GM19395 (cell line): ENCODE data around the gene AFAP1.

ENCODE experiments used
- ATAC-seq: cut with Tn5 transposase; IDR thresholded peaks from one replicate; pipeline ENCODE4 v1.9.1; 2021; ENCODE audit warnings: mild to moderate bottlenecking, moderate library complexity; ENCODE audit not compliant: unreplicated experiment

AFAP1 gene, protein sequence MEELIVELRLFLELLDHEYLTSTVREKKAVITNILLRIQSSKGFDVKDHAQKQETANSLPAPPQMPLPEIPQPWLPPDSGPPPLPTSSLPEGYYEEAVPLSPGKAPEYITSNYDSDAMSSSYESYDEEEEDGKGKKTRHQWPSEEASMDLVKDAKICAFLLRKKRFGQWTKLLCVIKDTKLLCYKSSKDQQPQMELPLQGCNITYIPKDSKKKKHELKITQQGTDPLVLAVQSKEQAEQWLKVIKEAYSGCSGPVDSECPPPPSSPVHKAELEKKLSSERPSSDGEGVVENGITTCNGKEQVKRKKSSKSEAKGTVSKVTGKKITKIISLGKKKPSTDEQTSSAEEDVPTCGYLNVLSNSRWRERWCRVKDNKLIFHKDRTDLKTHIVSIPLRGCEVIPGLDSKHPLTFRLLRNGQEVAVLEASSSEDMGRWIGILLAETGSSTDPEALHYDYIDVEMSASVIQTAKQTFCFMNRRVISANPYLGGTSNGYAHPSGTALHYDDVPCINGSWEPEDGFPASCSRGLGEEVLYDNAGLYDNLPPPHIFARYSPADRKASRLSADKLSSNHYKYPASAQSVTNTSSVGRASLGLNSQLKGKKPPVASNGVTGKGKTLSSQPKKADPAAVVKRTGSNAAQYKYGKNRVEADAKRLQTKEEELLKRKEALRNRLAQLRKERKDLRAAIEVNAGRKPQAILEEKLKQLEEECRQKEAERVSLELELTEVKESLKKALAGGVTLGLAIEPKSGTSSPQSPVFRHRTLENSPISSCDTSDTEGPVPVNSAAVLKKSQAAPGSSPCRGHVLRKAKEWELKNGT

DNA sequence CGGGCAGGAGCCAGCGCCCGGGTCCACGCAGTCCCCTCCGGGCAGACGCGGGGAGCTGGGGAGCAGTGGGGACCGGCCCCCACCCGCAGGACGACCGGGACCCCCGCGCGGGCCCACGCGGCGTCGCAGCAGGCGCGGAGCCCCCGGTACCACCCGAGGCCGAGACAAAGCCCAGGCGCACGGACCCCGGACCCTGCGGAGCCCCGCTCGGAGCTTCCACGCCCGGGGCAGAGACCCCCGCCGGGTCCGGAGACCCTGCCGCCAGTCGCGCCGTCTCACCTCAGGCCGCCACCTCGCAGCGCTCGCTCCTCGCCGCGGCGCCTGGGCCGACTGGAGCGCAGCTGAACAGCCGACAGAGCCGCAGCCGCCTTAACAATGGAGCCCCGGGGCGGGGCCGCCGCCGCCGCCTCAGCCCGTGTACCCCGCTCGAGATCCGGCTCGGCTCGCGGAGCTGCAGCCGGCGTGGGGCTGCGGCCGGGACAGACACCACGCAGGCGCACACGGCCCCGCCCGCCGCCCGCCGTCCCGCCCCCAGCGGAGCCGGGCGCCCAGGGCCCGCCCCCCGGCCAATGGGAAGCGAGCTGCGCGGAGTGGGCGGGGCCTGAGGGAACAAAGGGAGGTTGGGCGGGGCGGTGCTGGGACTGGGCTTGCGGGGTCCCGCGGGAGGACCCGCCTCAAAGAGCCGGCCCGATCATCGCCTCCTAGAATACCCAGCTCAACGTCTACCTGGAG is at the start of gene AFAP1:
Gene AFAP1 (minus strand): TSS at position 485 of the 732 bp plus-strand sequence. CDS start 67,783 bp downstream, outside the sequence.
- ATAC-seq: peak; percentile 86

DNA sequence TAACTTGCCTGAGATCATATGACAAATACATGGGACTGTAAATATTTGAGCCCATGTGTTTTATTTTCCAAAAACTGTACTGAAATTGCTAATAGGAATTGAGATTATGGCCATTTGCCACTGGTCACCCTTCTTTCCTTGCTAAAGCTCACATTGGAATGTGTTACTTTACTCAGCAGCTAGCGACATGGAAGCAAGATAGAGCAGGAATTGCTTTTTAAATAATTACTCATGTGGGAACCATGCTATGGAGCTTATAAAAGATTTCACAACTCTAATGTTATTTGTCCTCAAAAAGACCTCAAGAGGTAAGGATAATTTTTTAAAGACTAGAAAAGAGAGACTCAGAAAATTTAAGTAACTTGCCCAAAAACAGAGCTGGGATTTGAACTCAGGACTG is 48.8 kb upstream of the AFAP1 start:
- no peak for ATAC-seq

DNA sequence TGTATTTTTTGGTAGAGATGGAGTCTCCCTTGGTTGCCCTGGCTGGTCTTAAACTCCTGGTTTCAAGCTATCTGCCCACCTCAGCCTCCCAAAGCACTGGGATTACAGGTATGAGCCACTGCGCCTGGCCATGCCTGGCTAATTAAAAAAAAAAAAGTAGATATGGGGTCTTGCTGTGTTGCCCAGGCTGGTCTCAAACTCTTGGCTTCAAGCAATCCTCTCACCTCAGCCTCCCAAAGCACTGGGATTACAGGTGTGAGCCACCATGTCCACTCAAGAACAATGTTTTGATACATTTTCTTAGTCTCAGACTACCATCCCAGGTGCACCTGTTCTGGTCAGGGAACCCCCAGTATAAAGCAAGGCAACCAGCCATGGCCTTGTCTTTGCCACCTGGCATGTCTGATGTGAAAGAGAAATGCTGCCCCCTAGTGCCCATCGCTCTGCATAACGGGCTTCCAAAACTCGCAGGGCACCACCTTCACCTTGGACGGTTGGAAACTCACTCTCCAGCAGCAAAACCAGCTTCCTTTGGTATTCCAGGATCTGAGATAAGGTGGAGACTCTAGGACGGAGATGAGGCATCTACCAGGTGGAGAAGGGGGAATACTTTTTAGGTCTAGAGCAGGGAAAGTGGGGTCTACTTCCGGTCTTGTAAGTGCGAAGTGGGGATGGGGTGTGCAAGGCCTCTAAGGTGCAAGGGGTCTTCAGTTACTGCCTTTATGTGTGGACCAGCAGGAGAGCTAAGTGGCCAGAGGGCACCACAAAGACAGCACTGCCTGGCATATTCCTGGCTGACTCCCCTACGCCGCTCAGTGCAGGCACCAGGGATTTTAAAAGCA is 47.7 kb upstream of the AFAP1 start:
- ATAC-seq: peak; percentile 84

DNA sequence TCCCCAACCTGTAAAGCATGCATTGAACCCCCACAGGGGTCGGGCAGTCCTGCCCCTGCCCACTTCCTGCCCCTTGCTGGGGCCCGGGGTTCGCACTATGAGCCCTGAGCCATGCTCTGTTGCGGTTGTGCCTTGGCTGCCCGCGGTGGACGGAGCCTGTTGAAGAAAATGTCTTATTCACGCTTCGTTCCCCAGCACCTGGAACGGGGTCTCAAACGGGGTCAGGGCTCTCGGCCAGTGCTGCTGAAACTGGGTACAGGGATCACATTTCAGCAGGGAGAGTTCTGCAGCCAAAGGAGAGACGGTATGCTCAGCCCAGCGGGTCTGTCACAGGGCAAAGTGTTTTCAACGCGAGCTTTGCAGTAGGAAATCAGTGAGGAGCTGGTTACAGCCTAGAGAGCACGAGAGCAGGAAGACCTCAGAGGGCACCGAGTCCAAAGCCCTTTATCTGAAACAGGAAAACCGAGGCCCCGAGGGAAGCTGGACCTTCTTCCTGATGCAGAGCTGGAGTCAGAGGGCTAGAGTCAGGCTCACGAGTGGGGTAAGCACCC is 46.3 kb upstream of the AFAP1 start:
- ATAC-seq: no peak

DNA sequence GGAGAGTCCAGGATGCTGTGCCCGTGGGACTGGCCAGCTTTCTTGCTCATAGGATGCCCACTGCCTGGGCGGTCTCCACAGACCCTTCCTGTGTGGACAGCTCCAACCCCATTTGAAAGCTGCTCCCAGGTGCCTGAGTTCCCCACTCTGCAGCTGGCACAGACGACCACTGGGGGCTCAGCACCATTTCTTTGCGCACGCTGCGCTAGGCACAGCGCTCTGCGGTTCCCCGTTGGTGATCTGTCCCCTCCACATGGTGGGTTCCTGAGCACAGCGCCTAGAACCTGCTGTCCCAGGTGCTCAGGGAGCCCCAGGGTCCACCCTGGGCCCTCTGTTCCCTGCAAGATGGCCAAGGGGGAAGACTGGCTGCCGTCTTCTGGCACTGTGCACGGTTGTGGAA is 45.4 kb upstream of the AFAP1 start:
- ATAC-seq: no peak

DNA sequence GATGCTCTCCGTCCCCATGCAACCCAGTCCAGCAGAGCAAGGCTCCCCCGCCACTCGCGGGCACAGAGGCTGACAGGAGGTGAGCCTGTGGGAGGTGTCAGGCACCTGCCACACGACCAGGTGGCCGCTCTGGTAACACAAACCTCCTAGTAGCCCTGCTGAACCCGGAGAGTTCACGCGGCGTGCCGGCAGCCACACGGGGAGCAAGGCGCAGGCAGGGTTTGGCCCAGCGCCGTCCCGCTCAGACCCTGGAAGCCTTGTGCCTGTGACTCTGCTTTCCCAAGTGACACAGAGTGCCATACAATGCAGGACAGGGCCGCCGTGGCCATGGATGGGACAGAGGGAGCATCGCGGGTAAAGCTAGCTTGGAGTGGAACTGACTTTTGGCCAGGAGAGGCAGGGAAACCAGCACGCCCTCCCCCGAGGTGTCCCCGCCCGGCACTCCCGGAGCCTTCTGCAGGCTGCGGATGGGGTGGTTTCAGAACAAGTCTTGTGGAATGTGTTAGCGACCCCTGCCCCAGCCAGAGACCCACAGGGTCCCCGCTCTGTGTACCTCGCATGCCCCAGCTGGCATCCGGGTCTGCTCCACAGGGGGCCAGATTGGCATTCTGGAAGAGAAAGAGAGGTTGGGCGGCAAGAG is 44.7 kb upstream of the AFAP1 start:
- no peak for ATAC-seq

DNA sequence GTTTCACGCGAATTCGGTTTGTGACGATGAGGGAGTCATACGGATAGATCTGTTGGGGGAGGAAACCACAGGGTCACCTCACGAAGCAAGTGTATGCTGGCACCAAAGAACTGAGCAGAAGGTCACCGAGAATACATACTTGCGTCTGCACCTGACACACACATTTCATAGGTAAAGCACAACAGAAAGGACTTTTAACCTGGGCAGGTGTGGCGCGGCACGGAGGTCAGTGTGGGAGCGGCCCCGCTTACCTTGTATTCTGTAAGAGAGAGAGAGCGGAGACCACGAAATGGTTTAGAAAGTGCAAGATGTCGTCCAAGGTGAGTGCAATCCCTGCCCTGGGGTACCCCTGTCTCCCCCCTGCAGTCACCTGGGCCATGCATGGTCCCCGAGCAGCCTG is 43.6 kb upstream of the AFAP1 start:
- ATAC-seq: no peak

DNA sequence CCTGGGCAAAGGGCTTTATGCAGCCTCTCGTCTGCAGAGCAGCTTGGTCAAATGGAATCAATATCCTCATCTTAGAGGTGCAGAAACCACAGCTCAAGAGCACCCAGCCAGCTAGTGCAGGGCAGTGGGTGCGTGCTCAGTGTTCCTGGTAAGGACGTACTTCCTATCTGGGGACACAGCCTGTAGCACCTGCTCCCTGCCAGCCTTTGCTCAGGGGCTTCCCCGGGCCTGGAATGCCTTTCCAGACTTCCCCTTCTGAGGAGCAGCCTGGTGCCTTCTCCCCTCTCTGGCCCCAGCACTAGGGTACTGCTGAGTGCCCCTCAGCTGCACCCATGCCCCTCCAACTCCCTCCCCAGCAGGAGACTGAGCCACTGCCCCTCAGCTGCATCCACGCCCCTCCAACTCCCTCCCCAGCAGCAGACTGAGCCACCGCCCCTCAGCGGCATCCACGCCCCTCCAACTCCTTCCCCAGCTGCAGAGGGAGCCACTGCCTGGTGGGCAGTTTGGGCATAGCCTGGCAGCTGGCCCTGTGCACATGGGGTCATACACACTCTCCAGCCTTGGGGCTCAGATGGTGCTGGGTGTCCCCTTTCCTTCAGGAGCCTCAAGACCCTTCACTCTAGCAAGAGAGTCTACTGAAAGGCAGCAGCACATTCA is 42.2 kb upstream of the AFAP1 start:
- no peak for ATAC-seq

DNA sequence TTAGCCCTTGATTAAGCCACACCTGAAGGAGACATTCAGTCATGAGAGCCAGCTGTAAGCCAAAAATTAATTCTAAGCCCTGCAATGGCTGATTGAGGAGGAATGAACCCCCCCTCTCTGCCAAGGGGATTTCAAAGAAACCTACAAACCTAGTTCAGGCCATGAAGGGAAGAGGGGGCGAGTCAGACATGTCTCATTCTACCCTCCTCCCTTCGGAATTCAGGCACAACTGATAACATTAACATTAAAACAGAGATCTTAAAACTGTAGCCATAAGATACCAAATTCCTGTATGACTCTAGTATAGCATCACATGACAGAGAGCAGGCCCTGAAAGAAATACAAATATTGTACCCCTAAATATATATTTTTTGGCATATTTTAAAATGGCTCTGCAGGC is 40.4 kb upstream of the AFAP1 start:
- ATAC-seq: no peak

DNA sequence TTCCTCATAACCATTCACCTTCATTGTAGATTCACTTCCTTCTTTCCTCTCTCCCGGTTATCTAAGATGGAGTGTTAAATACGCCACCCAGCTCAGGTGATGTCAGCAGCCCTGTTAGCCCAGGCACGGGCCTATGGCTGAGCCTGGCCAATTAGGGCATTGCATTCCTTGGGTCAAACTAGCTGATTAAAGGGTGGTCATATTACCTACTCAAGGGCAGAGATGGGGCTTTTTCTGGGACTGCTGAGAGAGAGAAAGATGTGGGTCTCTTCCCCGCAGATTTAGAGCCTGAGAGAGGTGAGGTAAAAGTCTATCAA is 39.9 kb upstream of the AFAP1 start:
- no peak for ATAC-seq

DNA sequence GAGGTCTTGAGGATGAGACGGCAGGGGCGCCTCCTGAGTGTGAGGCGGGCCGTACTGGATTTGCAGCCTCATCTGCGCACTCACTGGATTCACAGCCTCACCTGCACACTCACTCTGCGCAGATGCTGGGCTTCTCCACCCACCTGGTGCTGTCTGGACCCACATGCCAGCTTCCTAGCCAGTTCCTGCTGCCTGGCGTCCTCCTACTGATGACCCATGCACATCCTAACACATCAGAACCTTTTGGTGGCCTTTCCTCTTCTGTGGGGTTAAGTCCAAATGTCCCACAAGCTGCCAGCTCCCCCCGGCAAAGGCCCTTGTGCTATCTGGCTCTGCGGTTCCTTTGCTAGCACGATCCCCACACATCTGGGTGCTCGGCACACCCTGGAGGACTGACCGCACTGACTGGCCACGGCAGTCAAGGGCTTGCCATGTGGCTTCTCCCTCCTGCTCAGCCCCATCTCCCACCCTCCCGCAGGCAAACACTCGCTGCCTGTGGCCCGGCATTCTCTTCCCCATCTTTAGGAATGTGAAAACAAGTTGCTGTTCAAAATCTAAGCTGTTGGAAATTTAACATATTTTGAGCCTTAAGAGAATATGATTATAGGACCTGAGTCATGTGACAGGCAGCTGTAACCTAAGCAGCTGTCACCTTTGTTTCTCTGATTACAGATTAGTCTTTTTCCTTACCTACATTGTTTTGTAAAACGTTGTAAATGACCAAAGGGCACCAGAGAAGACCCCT is 39.4 kb upstream of the AFAP1 start:
- no peak for ATAC-seq

DNA sequence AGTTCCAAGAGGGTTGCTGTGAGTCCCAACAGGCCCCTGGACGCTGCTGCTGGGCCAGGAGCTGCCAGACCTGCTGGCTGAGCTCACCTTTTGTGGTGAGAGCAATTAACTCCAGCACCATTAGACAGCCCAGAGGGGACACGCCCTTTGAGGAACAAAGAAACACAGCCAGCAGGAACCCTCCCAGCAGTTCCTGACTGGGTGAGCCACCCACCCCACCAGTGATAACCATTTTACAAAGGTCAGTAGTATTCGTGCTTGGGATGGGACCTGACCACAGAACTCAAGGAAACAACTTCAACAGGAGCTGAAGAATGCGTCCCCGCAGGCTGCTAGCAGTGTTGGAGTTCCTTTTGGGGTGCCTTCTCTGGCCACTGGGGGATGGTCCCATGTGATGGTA is 38.8 kb upstream of the AFAP1 start:
- ATAC-seq: no peak

DNA sequence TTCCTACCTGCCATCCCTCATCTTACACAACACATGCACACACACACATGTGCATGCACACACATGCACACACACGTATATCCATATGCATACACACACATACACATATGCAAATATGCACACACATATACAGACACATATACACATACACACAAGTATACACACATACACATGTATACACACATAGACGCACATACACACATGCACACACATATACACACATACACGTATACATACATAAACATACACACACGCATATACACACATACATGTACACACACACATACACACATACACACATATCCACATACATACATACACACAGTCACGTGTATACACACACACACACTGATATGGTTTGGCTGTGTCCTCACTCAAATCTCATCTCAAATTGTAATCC is 37.0 kb upstream of the AFAP1 start:
- no peak for ATAC-seq

DNA sequence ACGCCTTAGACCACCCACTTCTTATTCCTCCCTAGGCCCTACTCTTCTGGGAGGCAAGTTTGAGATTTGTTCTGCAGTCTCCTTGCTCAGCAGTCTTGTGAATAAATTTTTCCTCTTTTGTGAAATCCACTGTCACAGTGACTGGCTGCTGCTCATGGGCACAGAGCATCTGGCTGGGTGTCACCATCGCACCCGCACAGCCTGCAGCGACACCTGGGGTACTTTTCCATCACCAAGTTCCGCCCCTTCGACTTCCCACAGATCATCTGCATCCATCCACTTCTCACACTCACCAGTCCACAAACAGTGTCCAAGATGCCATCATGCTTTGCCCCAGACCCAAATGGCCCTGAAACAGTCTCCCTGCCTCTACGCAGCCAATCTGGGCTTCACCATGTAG is 36.4 kb upstream of the AFAP1 start:
- no peak for ATAC-seq

DNA sequence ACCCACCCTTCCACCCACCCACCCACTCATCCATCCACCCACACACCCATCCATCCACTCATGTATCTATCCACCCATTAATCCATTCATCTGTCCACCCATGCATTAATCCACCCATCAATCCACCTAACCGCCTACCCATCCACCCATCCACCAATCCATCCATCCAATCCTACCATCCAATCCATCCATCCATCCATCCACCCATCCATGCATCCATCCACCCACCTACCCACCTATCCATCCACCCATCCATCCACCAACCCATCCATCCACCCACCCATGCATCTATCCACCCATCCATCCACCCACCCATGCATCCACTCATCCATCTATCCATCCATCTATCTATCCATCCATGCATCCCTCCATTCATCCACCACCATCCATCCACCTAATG is 34.8 kb upstream of the AFAP1 start:
- ATAC-seq: no peak

DNA sequence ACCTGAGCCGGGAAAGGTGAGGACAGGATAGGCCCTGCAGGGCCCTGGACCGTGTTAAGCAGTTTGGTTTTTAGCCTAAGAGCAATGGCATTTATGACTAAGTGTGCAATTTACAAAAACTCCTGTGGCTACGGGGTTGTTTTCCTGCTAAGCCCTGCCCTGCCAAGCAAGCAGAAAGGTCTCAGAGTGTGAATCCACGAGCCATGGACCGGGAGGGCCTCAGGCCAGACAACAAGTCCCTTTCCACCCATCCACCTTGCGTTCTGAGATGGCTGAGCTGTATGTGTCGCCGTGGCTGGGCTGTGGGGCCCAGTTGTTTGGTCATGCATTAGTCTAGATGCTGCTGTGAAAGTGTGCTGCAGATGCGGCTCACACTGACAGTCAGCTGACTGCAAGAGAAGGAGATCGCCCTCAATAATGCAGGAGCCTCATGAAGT is 33.9 kb upstream of the AFAP1 start:
- no peak for ATAC-seq

DNA sequence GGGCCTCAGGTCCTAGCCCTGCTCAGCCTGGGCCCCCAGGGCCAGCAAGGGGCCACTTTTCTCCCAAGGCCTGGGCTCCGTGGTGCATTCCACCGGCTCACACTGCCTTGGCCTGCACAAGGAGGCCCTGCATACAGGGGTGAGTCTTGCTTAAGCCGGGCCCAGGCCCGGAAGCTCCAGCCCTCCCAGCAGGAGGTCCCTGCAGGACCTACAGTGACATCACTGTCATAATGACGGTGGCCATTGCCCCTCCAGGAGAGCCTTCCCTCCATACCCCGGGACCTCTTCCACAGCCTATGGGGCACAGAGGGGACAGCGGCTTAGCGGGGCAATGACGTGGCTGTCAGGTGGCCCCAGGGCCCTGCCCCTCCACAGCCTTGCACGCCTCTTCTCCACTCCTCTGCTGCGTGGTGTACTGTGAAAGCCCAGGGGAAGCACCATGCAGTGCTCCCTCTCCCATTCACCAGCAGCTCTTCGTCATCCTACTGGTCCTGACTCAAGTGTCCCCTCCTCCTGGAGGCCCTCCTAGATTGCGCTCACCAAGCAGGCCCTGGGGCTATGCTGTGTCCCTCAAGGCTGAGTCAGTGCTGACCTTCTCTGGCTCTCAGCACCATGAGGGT is 32.3 kb upstream of the AFAP1 start:
- no peak for ATAC-seq

DNA sequence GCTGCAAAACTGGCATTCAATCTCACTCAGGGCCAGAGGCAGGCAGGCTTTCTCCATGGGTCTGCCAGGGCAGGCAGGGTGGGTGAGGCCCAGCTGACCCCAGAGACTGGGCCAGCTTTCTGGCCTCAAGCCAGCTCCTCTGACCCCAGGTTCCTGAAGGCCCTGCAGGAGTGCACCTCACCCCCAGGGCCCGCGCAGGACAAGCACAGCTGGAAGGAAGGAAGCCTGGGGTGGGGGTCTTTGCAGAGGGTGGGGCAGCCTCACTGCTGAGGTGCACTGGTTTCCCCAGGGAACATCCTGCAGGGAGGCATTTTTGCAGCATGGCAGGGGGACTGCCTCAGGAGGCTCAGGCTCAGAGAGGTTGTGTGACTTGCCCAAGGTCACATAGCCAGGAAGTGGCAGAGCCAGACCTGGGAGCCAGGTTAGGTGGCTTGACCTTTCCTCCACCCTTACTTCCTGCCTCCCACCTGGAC is 31.5 kb upstream of the AFAP1 start:
- no peak for ATAC-seq
